ENCODE data around the gene GTF2IRD1. TPM values are rescaled to one million over a fixed set of nuclear protein-coding genes. Genes with fewer than 3 reads are reported as not detected.

GTF2IRD1 gene
- total and polyA plus RNA-seq, 2 of the 13 experiments (the other 11 are each of a cell fraction or from before 2014, with no cell fraction given) = 16.5 to 26.7 TPM

DNA sequence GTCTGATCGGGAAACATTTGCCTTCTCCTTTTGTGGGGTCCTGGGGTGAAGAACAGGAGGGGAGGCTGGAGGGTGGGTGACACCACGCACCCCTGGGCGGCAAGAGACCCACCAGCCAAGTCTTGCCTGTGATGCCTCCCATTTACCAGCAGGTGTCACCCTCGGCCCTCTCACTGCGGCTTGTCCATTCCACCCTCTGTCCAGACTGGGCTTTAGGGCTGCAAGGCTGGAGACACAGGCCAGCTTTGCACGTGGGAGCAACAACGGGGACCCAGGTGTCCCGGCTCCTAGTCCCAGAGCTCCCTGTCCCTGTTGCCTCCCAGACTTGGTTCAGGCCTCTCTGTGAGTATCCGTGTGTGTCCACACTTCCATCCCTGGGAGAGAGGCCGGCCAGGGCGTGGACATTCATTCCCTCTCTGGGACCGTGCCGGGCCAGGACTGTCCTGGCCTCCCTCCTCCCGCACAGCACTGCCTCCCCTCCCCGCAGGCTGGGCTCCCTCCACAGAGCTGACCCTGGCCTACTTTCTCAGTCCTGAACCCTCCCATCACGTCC, 36.2 kb upstream of the GTF2IRD1 start (continued):
- TF ChIP-seq, protein P1, sequence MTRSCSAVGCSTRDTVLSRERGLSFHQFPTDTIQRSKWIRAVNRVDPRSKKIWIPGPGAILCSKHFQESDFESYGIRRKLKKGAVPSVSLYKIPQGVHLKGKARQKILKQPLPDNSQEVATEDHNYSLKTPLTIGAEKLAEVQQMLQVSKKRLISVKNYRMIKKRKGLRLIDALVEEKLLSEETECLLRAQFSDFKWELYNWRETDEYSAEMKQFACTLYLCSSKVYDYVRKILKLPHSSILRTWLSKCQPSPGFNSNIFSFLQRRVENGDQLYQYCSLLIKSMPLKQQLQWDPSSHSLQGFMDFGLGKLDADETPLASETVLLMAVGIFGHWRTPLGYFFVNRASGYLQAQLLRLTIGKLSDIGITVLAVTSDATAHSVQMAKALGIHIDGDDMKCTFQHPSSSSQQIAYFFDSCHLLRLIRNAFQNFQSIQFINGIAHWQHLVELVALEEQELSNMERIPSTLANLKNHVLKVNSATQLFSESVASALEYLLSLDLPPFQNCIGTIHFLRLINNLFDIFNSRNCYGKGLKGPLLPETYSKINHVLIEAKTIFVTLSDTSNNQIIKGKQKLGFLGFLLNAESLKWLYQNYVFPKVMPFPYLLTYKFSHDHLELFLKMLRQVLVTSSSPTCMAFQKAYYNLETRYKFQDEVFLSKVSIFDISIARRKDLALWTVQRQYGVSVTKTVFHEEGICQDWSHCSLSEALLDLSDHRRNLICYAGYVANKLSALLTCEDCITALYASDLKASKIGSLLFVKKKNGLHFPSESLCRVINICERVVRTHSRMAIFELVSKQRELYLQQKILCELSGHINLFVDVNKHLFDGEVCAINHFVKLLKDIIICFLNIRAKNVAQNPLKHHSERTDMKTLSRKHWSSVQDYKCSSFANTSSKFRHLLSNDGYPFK (CRISPR knock-in tag; IDR thresholded peaks at IDR 0.05; ENCODE audit: borderline replicate concordance) = no peak
- no peak for TF ChIP-seq ZNF414 (CRISPR knock-in tag; IDR thresholded peaks at IDR 0.05)
- no peak for TF ChIP-seq NFRKB (IDR thresholded peaks at IDR 0.05)
- no peak for TF ChIP-seq HCFC1 (IDR thresholded peaks at IDR 0.05; ENCODE audit: low read depth, low read length)
- peak; percentile 71; the same call in 1 of the 2 replicates for TF ChIP-seq ZNF605 (CRISPR knock-in tag; IDR thresholded peaks at IDR 0.05)
- no peak for TF ChIP-seq NCOA2 (CRISPR knock-in tag; IDR thresholded peaks at IDR 0.05)
- TF ChIP-seq ZNF768 (CRISPR knock-in tag; IDR thresholded peaks at IDR 0.05) = no peak
- TF ChIP-seq, protein P2, sequence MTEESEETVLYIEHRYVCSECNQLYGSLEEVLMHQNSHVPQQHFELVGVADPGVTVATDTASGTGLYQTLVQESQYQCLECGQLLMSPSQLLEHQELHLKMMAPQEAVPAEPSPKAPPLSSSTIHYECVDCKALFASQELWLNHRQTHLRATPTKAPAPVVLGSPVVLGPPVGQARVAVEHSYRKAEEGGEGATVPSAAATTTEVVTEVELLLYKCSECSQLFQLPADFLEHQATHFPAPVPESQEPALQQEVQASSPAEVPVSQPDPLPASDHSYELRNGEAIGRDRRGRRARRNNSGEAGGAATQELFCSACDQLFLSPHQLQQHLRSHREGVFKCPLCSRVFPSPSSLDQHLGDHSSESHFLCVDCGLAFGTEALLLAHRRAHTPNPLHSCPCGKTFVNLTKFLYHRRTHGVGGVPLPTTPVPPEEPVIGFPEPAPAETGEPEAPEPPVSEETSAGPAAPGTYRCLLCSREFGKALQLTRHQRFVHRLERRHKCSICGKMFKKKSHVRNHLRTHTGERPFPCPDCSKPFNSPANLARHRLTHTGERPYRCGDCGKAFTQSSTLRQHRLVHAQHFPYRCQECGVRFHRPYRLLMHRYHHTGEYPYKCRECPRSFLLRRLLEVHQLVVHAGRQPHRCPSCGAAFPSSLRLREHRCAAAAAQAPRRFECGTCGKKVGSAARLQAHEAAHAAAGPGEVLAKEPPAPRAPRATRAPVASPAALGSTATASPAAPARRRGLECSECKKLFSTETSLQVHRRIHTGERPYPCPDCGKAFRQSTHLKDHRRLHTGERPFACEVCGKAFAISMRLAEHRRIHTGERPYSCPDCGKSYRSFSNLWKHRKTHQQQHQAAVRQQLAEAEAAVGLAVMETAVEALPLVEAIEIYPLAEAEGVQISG (CRISPR knock-in tag; IDR thresholded peaks at IDR 0.05) = no peak; the same call in 1 of the 2 replicates
- no peak for TF ChIP-seq ZNF557 (CRISPR knock-in tag; IDR thresholded peaks at IDR 0.05)
- no peak for TF ChIP-seq ZNF101 (CRISPR knock-in tag; IDR thresholded peaks at IDR 0.05; ENCODE audit: borderline replicate concordance, low read depth)
- no peak for TF ChIP-seq TBP (CRISPR knock-in tag; IDR thresholded peaks at IDR 0.05)
- TF ChIP-seq NR2F1 (CRISPR knock-in tag; IDR thresholded peaks at IDR 0.05) = no peak
- TF ChIP-seq ZNF788 (CRISPR knock-in tag; IDR thresholded peaks at IDR 0.05; ENCODE audit: borderline replicate concordance) = no peak
- TF ChIP-seq MAZ (IDR thresholded peaks at IDR 0.05; ENCODE audit: borderline replicate concordance, low read depth, low read length) = no peak
- no peak for TF ChIP-seq MAZ (CRISPR knock-in tag; IDR thresholded peaks at IDR 0.05; ENCODE audit: low read depth)
- TF ChIP-seq, protein P3, sequence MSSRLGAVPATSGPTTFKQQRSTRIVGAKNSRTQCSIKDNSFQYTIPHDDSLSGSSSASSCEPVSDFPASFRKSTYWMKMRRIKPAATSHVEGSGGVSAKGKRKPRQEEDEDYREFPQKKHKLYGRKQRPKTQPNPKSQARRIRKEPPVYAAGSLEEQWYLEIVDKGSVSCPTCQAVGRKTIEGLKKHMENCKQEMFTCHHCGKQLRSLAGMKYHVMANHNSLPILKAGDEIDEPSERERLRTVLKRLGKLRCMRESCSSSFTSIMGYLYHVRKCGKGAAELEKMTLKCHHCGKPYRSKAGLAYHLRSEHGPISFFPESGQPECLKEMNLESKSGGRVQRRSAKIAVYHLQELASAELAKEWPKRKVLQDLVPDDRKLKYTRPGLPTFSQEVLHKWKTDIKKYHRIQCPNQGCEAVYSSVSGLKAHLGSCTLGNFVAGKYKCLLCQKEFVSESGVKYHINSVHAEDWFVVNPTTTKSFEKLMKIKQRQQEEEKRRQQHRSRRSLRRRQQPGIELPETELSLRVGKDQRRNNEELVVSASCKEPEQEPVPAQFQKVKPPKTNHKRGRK (CRISPR knock-in tag; IDR thresholded peaks at IDR 0.05) = no peak
- no peak for TF ChIP-seq ZEB1 (IDR thresholded peaks at IDR 0.05; ENCODE audit: insufficient replicate concordance, low read depth)
